ENCODE data around the gene NEK1.

DNA sequence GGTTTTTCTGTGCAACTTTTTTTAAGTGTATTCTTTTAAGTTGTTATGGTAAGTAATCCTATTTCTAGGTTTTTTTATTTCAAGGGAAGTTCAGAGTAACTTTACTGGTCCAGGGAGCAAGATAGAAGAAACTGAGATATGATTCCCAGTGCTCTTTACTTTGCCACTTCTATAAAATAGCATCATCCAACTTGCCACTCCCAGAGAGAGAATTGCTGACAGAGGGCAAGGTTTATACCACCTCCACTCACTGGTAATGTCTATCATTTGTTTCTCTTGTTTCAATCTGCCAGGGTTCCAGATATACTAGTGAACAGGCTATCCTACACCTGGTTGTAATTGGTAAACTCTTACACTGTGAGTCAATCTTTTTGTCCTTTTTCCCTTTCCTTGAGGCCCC, 4.5 kb upstream of the NEK1 start:
- TF ChIP-seq, protein P1, sequence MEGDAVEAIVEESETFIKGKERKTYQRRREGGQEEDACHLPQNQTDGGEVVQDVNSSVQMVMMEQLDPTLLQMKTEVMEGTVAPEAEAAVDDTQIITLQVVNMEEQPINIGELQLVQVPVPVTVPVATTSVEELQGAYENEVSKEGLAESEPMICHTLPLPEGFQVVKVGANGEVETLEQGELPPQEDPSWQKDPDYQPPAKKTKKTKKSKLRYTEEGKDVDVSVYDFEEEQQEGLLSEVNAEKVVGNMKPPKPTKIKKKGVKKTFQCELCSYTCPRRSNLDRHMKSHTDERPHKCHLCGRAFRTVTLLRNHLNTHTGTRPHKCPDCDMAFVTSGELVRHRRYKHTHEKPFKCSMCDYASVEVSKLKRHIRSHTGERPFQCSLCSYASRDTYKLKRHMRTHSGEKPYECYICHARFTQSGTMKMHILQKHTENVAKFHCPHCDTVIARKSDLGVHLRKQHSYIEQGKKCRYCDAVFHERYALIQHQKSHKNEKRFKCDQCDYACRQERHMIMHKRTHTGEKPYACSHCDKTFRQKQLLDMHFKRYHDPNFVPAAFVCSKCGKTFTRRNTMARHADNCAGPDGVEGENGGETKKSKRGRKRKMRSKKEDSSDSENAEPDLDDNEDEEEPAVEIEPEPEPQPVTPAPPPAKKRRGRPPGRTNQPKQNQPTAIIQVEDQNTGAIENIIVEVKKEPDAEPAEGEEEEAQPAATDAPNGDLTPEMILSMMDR (conservative IDR thresholded peaks at IDR 0.05 in 1 of 2, IDR thresholded peaks at IDR 0.05 in 1 of 2; ENCODE audit: extremely low read depth in 1 of 2, insufficient read depth in 1 of 2, low read depth in 1 of 2, low read length in 2 of 2) = no peak
- TF ChIP-seq EZH2 (IDR thresholded peaks at IDR 0.05; ENCODE audit: borderline replicate concordance, low read length) = no peak
